Keratinocyte (primary cell): ENCODE measurements around the gene FCN3. TPM values are rescaled to one million over a fixed set of nuclear protein-coding genes. Genes with fewer than 3 reads are reported as not detected.
A peak's percentile ranks its signal among the peaks of the same experiment; 100 is the strongest.

Experiments
- DNase-seq: peaks from one replicate; pipeline ENCODE4 v3.0.0-alpha.2; 2011; ENCODE audit warnings: low read depth, missing footprints, low spot score
- FAIRE-seq: peaks from 2 replicates; lab custom pipeline; 2011; peaks lifted over from hg19 to GRCh38; lab: Jason Lieb, UNC
- H2AFZ ChIP-seq: 2 replicates; pipeline ENCODE4 v1.6.0; 2012; ENCODE audit warnings: low read length, control low read depth, inconsistent platforms; ENCODE audit not compliant: control insufficient read depth
- H3K27ac ChIP-seq: 2 replicates; pipeline ENCODE4 v1.5.1; 2011; ENCODE audit warnings: low read length; ENCODE audit not compliant: control insufficient read depth, insufficient read depth
- H3K27me3 ChIP-seq: 3 replicates; pipeline ENCODE4 v1.6.0; 2011; ENCODE audit warnings: low read length; ENCODE audit not compliant: control insufficient read depth, insufficient read depth; ENCODE audit errors: extremely low read depth
- H3K36me3 ChIP-seq, 2 experiments: 2 replicates in 1 of 2; 3 replicates in 1 of 2; pipeline ENCODE4 v1.5.1; 2011; ENCODE audit warnings: low read length in 2 of 2, mild to moderate bottlenecking in 1 of 2; ENCODE audit not compliant: control insufficient read depth in 2 of 2, insufficient read depth in 2 of 2; ENCODE audit errors: extremely low read depth in 1 of 2
- H3K4me1 ChIP-seq: 3 replicates; pipeline ENCODE4 v1.5.1; 2011; ENCODE audit warnings: low read length; ENCODE audit not compliant: control insufficient read depth, insufficient read depth; ENCODE audit errors: extremely low read depth
- H3K4me2 ChIP-seq: 3 replicates; pipeline ENCODE4 v1.6.0; 2011; ENCODE audit warnings: low read depth, low read length; ENCODE audit not compliant: control insufficient read depth, insufficient read depth; ENCODE audit errors: extremely low read depth
- H3K4me3 ChIP-seq, 3 experiments: fragments of 200-600 bp in 1 of 3; sonication (generic) in 1 of 3; 2 replicates in 2 of 3; 3 replicates in 1 of 3; pipeline ENCODE4 v1.5.1; 2011 to 2016; ENCODE audit warnings: low read length in 3 of 3, mild to moderate bottlenecking in 3 of 3, control low read depth in 2 of 3, inconsistent platforms in 1 of 3, low read depth in 1 of 3, mixed read lengths in 1 of 3, mixed run types in 1 of 3, moderate library complexity in 1 of 3; ENCODE audit not compliant: control insufficient read depth in 2 of 3, insufficient read depth in 2 of 3; ENCODE audit errors: extremely low read depth in 1 of 3
- H3K79me2 ChIP-seq: 2 replicates; pipeline ENCODE4 v1.6.0; 2012; ENCODE audit warnings: low read length; ENCODE audit not compliant: control insufficient read depth, insufficient read depth
- H3K9ac ChIP-seq: 3 replicates; pipeline ENCODE4 v1.6.0; 2011; ENCODE audit warnings: low read length; ENCODE audit not compliant: control insufficient read depth, insufficient read depth; ENCODE audit errors: extremely low read depth
- H3K9me1 ChIP-seq: 3 replicates; pipeline ENCODE4 v1.6.0; 2011; ENCODE audit warnings: low read length; ENCODE audit not compliant: control insufficient read depth, insufficient read depth; ENCODE audit errors: extremely low read depth
- H3K9me3 ChIP-seq: 2 replicates; pipeline ENCODE4 v1.5.1; 2012; ENCODE audit warnings: low read depth, low read length; ENCODE audit not compliant: control insufficient read depth
- H4K20me1 ChIP-seq: 3 replicates; pipeline ENCODE4 v1.6.0; 2011; ENCODE audit warnings: low read length; ENCODE audit not compliant: control insufficient read depth, insufficient read depth; ENCODE audit errors: extremely low read depth
- EZH2 ChIP-seq: IDR thresholded peaks from one replicate; pipeline ENCODE4 v1.6.1; 2012; ENCODE audit warnings: inconsistent platforms, mild to moderate bottlenecking, low read length, moderate library complexity
- dilution Hi-C: fragments of 300-500 bp; cut with MboI; formaldehyde crosslinking; loops from one replicate; pipeline ENCODE4 v1.7.0; 2020; ENCODE audit warnings: low sequenced_read_pairs; ENCODE audit not compliant: extremely low pct_ligation_motif_present
- polyA plus RNA-seq, 5 experiments: library from polyadenylated mRNA; depleted of rRNA in 3 of 5; stranded (reverse) in 3 of 5; stranded (forward) in 1 of 5; unstranded in 1 of 5; fragments of >200 nt; gene quantifications; 1 replicate in 1 of 5; 2 replicates in 3 of 5; 3 replicates in 1 of 5; pipeline versions ENCODE4 v1.2.1 to v1.2.3, GENCODE V29; 2011 to 2012; ENCODE audit warnings: missing spikeins in 2 of 5, low read depth in 1 of 5, low replicate concordance in 1 of 5
- TF ChIP-seq, protein P1 (sequence below), 3 experiments: IDR thresholded peaks in 1 of 3; conservative IDR thresholded peaks in 1 of 3; optimal IDR thresholded peaks in 1 of 3; 2 replicates in 2 of 3; 3 replicates in 1 of 3; pipeline versions ENCODE3 to v1.5.1; 2011; ENCODE audit warnings: low read length in 3 of 3, mild to moderate bottlenecking in 3 of 3, moderate library complexity in 2 of 3, control low read depth in 1 of 3, inconsistent platforms in 1 of 3; ENCODE audit not compliant: insufficient read depth in 2 of 3; ENCODE audit errors: extremely low read depth in 1 of 3

The FCN3 gene
- polyA plus RNA-seq, 1 donor (not counting 4 experiments of a cell fraction or from before 2014, with no cell fraction given), result not detected

DNA sequence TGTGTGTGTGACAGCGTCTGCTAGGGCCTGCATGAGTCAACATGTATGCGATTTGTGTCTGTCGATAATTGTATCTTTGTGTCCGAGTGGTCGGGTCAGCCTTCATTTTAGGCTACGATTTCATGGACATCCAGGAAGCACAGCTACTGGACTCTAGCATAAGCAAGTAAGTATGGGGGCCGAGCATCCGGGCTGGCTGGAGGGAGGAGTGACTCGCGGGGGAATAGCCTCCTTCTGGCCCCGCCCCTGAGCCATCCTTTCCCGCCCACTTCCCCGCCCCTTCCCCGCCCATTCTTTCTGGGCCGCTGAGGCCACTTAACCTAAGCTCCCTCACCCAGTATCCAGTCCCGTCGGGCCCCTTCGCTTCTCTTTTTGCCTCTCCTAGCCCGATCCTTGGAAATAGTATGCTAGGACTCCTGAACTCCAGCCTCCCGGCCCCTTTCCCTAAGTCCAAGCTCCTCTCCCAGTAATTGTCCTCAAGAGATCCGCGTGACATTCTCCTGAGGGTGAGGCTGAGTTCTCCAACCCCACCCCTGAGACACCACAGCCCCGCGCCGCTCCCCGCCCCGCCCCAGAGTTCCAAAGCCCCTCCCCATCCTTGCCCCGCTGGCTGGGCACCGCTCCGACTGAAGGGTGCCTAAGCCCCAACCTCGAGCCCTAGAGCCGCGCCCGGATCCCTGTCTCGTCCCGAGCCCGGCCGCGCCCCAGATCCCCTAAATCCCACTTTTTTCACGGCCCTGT is 9.1 kb downstream of the FCN3 start:
- DNase-seq, result no peak
- Histone ChIP-seq H3K9ac (peak overlapping the region; percentile 88), H3K4me2 (peak overlapping the region; percentile 86), H3K9me1 (no peaks in the 10 kb centered on the region), H3K9me3 (no peaks in the 10 kb centered on the region), H3K27ac (peak overlapping the region; percentile 78), H3K79me2 (peaks cover 12% of the 10 kb centered on the region), H2AFZ (peak overlapping the region; percentile 83), H3K36me3 (peaks cover 15 to 16% of the 10 kb centered on the region in 2 experiments), H4K20me1 (no peaks in the 10 kb centered on the region), H3K4me1 (peaks cover 31% of the 10 kb centered on the region), H3K4me3 (peak overlapping the region; percentile 65 to 89 (median 68)), H3K27me3 (no peaks in the 10 kb centered on the region)
- TF ChIP-seq, protein P1, sequence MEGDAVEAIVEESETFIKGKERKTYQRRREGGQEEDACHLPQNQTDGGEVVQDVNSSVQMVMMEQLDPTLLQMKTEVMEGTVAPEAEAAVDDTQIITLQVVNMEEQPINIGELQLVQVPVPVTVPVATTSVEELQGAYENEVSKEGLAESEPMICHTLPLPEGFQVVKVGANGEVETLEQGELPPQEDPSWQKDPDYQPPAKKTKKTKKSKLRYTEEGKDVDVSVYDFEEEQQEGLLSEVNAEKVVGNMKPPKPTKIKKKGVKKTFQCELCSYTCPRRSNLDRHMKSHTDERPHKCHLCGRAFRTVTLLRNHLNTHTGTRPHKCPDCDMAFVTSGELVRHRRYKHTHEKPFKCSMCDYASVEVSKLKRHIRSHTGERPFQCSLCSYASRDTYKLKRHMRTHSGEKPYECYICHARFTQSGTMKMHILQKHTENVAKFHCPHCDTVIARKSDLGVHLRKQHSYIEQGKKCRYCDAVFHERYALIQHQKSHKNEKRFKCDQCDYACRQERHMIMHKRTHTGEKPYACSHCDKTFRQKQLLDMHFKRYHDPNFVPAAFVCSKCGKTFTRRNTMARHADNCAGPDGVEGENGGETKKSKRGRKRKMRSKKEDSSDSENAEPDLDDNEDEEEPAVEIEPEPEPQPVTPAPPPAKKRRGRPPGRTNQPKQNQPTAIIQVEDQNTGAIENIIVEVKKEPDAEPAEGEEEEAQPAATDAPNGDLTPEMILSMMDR (optimal IDR thresholded peaks at IDR 0.05 in 1 of 3, IDR thresholded peaks at IDR 0.05 in 1 of 3, conservative IDR thresholded peaks at IDR 0.05 in 1 of 3; ENCODE audit: extremely low read depth in 1 of 3, insufficient read depth in 2 of 3, low read length in 3 of 3), result no peak
- TF ChIP-seq EZH2, result no peak
- dilution Hi-C loops, result no loop called here
- FAIRE-seq, result peak; percentile 79

DNA sequence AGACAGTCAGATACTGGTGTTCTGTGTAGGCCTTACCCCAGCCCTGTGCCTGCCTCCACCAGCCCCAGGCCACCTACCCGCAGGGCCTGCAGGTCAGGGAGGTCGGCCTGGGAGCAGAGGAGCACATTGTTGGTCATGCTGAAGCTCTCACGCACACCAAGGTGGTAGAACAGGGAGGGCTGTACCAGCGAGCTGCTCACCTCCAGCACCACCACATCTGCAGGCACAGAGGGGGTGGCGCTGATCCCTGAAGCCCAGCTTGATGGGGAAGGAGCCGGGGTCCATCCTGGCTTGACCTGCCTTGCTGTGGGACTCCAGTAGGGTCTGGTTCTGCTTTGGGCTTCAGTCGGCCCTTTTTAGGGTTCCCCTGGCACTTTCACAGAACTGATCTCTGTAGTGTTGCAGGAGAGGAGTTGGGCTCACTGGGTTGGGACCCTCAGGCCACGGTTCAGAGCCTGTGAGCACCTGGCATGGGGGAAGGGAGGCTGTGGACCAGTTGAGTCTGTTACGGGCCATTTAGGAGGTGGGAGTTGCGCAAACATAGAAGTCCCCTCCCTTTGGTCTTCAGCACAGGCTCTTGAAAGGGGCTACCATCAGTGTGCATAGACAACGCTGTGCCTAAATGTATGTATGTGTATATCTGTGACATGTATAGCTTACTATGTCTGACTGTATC is 9.8 kb downstream of the FCN3 start:
- dilution Hi-C loops, result no loop called here
- DNase-seq, result no peak
- peak overlapping the region; percentile 78 for H3K27ac ChIP-seq

More for the DNA sequence above, 9.8 kb downstream of the FCN3 start:
- peak overlapping the region; percentile 86 for H3K4me2 ChIP-seq
- no peaks in the 10 kb centered on the region for H4K20me1 ChIP-seq
- no peaks in the 10 kb centered on the region for H3K9me1 ChIP-seq
- H3K36me3 ChIP-seq, result peaks cover 16 to 18% of the 10 kb centered on the region in 2 experiments
- H3K79me2 ChIP-seq, result peaks cover 12% of the 10 kb centered on the region
- no peak for FAIRE-seq
- no peaks in the 10 kb centered on the region for H3K27me3 ChIP-seq
- no peaks in the 10 kb centered on the region for H3K9me3 ChIP-seq
- H2AFZ ChIP-seq, result peak overlapping the region; percentile 64
- peaks cover 31% of the 10 kb centered on the region for H3K4me1 ChIP-seq
- peak overlapping the region; percentile 88 for H3K9ac ChIP-seq
- TF ChIP-seq, protein P1 (optimal IDR thresholded peaks at IDR 0.05 in 1 of 3, IDR thresholded peaks at IDR 0.05 in 1 of 3, conservative IDR thresholded peaks at IDR 0.05 in 1 of 3; ENCODE audit: extremely low read depth in 1 of 3, insufficient read depth in 2 of 3, low read length in 3 of 3), result no peak
- no peak for TF ChIP-seq EZH2
- peak overlapping the region; percentile 65 to 89 (median 68) for H3K4me3 ChIP-seq
